GM19099 (cell line): ENCODE data around the gene PEX5L.

Source experiments
- POLR2A ChIP-seq: IDR thresholded peaks from 3 replicates; pipeline ENCODE4 v1.6.1; 2011; ENCODE audit warnings: low read depth; ENCODE audit not compliant: insufficient read length; ENCODE audit errors: extremely low read depth

Gene PEX5L

GRCh38 chr3:179825527-179826246, 211.1 kb downstream of the PEX5L start:
- TF ChIP-seq POLR2A = no peak

- TF ChIP-seq POLR2A = no peak
Observed at GRCh38 chr3:179822296-179822695, 214.4 kb downstream of the PEX5L start.

GRCh38 chr3:179819379-179819778, 217.4 kb downstream of the PEX5L start:
- no peak for TF ChIP-seq POLR2A

- TF ChIP-seq POLR2A = no peak
Observed at GRCh38 chr3:179812096-179812382, 224.7 kb downstream of the PEX5L start.

- no peak for TF ChIP-seq POLR2A
Observed at GRCh38 chr3:179811321-179812095, 225.2 kb downstream of the PEX5L start.

- TF ChIP-seq POLR2A = no peak
Observed at GRCh38 chr3:179809639-179810038, 227.1 kb downstream of the PEX5L start.

GRCh38 chr3:179807588-179807987, 229.1 kb downstream of the PEX5L start:
- TF ChIP-seq POLR2A = no peak

GRCh38 chr3:179806177-179806576, 230.6 kb downstream of the PEX5L start:
- no peak for TF ChIP-seq POLR2A

GRCh38 chr3:179801856-179802255, 234.9 kb downstream of the PEX5L start:
- TF ChIP-seq POLR2A = no peak

GRCh38 chr3:179801263-179801662, 235.5 kb downstream of the PEX5L start:
- TF ChIP-seq POLR2A = no peak

- TF ChIP-seq POLR2A = no peak
Observed at GRCh38 chr3:179797192-179797591, 239.5 kb downstream of the PEX5L start.

GRCh38 chr3:179796421-179796820, 240.3 kb downstream of the PEX5L start:
- TF ChIP-seq POLR2A = no peak

GRCh38 chr3:179794355-179794754, 242.4 kb downstream of the PEX5L start:
- no peak for TF ChIP-seq POLR2A

- TF ChIP-seq POLR2A = no peak
Observed at GRCh38 chr3:179791793-179792192, 244.9 kb downstream of the PEX5L start.

- TF ChIP-seq POLR2A = no peak
Observed at GRCh38 chr3:179788996-179789395, 247.7 kb downstream of the PEX5L start.

- TF ChIP-seq POLR2A = no peak
Observed at GRCh38 chr3:179775416-179776122, 261.2 kb downstream of the PEX5L start.
